Midbrain (tissue), 1 donor: Measurements from ENCODE around the gene SIRT7.

Experiments
- DNase-seq: peaks from one replicate; lab custom pipeline; 2025; lab: John Stamatoyannopoulos, UW

The SIRT7 gene

DNA sequence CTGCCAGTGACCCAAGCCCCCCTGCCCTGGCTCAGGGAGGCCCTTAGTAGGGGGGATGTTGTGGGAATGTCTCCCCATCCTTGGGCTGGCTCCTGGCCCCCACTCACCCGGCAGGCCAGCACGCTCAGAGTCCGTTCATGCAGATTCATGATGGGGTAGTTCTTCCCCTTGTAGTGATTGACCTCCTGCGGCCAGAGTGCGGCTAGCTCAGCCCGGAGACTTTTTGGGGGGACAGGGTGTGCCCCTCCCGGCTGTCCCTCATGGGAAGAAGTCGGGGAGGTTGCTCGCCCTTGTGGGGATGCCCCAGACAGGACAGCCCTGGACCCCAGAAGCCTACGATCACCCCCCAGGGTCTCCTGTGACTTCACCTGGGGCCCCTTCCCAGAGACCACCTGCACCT is 12.0 kb downstream of the SIRT7 start:
- no peak for DNase-seq

DNA sequence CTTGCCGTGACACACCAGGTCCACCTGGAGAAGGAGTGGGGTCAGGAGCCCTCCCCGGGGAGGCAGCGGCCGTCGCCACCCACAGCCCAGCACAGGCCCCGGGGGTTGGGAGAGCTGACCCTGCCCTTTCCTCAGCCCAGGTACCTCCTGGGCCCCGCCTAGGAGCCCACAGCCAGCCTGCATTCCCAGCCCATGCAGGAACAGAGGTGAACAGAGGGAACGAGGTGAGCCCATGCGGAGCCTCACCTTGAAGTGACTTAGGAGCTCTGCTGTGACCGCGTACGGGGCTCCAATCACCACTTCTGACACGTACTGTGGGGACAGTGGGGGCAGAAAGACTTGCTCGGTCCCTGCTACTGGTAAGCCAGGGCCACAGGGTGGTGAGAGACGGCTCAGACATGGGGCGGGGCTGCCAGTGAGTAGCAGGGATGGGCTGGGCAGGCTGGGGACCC is 12.5 kb downstream of the SIRT7 start:
- no peak for DNase-seq

DNA sequence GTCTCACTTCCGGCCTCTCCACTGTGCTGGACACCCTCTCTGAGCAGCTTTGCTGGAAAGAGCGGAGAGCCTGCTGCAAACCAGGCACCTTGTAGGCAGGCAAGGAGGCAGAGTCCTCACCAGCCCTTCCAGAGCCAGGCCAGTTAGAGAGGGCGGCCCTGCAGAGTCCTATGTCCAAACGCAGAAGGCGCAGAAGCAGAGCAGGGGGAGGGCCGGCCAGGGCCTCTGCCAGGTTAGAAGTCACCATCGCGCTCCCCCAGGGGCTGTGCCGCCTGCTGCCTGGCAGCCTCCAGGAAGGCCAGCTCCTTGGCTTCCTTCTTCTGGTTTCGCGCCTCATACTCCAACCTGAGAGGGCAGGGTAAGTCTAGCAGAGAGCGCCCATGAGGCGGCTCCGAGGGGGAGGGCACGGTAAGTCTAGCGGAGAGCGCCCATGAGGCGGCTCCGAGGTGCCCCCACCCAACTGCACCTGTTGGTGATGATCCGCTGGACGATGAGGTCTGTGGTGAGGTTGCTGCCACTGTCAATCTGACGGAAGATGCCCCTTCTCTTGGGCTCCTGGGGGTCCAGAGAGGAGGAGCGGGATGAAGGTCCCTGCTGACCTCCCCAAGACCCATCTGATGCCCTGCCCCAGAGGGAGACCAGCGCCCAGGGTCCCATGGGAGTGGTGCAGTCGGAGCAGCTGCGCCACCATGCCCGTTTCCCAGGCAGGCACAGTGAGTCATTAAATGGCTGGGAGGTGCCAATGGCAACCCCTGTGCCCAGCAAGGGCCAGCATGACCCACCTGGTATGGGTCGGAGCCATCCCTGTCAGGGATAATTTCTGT is 13.2 kb downstream of the SIRT7 start:
- DNase-seq, result no peak

DNA sequence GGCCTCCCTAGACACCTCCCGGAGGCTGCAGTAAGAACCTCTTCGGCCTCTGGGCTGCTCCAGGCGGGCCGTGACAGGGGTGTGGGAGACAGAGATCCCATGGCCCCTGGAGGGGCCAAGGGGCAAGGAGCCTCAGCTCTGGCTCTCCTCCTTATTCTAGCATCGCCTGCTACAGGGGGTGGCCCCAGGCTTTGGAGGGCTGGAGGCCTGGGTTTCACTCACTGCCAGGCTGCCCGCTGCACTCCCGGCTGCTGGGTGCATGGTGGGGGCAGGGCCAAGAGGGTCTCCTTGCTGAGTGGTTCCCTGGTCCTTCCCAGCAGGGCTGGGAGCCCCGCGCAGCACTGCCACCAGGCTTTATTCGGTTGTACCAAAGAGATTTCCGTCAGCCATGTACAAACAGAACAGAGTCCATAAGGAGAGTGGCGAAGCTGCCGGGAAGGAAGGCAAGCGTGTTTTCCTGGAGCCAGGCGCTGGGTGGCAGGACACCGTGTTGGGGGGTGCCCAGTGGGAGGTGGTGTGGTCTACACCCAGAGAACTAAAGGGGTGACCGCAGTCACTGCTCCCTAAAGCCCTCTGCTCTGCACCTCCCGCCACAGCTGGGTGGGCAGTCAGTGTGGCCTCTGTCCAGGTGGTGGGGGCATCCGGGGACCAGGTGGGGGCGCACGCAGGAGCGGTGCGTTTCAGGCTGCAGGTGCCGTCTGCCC is 13.9 kb downstream of the SIRT7 start:
- no peak for DNase-seq

DNA sequence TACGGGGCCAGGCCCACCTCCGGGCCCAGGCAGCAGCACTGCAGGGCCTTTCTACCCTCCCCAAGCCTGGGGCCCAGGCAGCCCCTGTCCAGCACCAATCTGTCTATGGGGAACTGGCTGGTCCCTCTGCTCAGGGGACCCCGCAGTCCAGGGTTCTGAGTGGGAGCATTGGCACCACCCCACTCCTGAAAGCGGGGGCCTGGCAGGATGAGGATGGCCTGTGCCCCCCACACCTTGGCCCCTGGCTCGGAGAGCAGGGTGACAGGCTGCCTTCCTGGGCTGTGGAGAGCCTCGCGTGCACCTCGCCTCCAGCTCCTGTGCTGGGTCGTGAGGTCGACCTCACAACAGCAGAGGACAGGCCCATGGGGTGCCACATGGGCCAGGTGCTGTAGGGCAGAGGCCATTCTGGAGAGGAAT is 14.6 kb downstream of the SIRT7 start:
- no peak for DNase-seq

DNA sequence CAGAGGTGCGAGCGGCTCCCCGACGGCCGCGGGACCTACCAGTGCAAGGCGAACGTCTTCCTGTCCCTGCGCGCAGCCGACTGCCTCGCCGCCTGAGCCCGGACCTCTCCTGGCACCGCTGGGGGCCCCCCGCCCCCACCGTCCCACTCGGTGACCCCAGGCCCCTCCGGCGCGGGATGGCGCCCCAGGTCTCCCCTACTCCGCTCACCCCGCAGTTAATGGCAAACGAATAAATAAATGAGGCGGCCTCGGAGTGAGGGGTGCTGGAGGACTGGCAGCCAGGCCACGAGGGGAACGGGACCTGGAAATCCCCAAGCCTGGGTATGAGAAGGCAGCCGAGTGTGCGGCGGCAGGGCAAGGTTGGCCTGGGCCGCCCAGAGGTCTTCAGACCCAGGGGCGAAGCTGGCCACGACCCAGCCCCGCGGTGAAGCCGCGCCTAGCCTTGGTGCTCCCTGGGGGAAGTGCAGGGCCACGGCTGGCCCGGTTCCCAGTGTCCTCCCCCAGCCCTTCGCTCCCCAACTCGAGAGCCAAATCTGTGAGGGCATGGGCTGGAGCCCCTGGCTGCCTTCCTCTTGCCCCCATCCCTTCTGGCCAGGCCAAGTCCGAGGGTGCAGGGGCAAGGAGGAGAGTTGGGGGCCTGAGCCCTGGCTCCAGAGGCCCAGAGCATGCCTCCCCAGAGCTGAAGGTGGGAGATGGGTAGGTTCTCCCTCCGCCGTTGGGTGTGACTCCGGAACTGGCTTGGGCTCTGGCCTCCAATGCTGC is 15.1 kb downstream of the SIRT7 start:
- no peak for DNase-seq

DNA sequence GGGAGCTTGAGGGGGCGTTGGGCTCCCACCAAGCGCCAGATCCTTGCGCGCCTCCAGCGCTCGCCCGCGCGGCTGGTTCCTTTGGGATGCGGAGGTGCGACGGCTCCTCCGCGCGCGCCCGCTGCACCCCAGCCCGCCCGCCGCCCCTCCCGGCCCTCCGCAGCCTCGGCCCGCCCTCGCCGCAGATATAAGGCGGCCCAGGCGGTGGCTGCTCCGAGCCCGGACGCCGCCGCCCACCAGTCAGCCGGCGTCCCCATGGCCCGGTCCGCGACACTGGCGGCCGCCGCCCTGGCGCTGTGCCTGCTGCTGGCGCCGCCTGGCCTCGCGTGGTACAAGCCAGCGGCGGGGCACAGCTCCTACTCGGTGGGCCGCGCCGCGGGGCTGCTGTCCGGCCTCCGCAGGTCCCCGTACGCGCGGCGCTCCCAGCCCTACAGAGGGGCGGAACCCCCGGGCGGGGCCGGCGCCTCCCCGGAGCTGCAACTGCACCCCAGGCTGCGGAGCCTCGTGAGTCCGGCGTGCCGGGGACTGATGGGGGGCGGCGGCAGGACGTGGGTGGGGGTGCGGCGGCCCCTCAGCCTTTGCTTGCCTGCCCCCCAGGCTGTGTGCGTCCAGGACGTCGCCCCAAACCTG is 15.8 kb downstream of the SIRT7 start, which contains the start of gene NPB:
NPB (plus strand) TSS at position 216 of the 630 bp plus-strand sequence; CDS start at position 256, 40 bp downstream.
- no peak for DNase-seq

DNA sequence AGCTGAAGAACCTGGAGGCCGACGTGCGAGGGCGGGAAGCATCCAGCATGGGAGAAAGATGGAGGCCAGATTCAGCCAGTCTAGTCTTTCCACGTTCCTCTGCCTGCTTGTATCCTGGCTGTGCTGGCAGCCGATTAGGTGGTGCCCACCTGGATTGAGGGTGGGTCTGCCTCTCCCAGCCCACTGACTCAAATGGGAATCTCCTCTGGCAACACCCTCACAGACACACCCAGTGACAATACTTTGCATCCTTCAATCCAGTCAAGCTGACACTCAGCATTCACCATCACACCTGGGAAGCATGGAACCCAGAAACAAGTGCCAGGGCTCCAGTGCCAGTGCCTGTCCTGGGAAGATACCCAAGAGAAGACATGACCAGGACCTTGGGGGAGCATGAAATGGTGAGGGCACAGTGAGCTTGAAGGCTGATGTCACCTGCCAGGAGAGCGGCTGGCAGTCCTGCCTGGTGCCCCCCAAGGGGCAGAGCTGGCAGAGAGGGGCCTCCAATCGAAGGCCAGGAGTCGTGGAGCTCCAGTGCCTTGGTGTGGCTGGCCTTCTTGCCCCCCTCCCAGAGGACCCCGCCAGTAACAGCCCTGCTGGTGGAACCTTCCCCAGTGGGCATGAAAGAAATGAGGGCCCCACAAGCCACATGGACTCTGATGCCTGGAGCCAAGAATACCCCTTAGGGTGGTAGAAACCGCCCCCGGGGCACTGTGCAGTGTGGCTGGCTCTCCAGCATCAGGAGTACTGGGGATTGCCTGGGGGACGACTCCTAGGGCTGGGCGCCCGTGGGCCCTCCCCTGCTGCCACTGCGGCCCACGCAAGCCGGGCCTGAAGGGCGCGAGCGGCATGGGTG is 16.6 kb downstream of the SIRT7 start:
- no peak for DNase-seq

DNA sequence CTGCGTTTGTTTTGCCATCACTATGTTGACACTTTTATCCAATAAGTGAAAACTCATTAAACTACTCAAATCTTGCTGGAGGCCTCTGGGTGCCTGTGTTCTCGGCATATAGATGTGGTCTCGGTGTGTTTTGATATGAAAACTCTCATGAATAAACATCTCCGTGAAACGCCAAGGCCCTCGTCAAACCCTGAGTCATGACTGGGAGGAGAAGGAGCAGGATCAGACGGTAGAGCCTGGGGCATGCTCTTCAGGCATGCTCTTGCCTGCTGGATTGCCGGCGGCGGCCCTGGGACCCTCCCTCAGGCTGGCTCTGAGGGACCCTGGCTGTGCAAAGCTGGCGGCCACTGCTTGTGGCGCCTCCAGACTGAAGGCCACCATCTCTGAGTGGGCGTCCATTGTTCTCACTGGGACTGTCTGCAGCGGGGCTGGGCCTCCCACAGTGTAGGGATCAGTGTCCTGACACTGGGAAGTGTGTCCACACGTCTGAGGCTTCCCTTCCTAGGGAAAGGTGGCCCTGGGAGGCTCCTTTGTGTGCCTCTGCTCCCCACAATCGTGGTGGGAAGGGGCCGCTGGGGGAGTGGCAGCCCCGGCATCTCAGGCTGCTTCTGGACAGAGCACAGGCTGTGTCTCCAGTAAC is 17.7 kb downstream of the SIRT7 start:
- no peak for DNase-seq

DNA sequence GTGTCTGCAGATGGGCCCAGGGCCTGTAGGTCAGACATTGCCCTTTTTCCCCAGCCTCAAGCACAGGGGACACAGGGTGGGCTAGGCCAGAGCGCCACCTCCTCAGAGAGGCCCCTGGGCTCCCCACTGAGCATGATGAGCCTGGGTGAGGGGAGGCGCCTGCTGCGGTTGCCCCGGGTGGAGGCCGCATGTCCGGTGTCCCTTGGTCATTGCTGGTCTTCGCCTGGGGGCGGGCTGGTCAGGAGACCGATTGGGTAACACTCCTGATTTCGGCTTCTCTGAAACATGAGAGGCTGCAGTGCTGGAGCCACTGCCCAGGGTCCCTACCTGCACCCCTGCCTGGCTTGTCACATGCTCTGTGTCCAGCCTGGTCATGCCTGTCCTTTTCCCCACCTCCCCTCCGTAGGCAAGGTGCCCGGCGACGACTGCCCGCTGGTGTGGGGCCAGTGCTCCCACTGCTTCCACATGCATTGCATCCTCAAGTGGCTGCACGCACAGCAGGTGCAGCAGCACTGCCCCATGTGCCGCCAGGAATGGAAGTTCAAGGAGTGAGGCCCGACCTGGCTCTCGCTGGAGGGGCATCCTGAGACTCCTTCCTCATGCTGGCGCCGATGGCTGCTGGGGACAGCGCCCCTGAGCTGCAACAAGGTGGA is 18.3 kb downstream of the SIRT7 start:
- no peak for DNase-seq

DNA sequence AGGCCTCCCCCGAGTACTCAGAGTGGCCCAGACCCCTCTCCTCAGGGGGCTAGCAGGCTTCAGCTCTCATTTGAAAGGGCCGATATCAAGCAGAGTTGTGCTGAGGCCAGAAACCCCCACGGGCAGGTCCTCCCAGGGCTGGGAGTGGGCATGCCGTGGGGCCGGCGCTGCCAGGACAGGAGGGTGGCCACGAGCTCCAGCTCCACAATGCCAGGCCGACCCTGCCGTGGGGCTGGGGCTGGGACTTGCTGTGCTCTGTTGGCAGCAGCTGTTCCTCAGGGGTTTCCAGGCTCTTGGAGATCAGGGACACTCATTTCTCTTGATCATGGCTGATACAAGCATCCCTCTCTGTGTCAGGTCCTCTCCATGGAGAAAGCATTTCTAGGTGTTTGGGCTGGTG is 19.1 kb downstream of the SIRT7 start:
- DNase-seq, result no peak

DNA sequence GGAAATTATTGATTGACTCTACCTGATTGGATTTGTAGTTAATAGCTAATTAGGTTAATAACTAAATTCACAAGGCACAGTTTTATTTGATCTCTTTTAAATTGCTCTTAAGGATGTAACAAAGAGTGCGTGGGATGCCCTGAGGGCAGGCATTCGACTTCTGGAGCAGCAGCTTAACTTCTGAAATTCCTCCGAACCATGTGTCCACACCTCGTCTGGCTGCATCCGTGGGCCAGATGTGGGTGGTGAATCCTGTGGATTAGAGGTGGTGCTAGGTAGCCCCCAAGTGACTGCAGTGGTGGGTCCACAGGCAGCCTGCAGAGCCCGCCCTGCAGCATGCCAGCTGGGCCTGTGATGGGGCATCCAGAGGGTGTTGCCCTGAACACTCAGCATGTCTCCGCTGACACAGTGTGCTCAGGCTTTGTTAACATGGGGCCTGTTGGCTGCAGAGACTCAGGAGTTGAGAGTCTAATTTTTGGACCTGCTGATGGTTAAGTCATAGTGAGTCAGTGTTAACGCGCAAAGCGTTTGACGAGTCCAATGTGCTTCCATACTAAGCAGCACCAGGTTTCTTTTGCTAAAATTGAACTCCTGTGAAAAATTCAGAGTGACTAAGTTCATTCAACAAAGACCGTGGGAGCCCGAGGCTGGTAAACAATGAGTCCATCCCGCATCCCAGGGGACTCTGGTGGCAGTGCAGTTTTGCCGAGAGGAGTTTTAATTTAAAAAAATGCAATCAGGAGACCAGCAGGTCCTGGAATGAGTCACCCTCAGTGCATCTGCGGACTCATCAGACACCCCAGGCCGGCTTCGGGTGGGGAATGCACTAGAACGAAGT is 19.7 kb downstream of the SIRT7 start:
- no peak for DNase-seq

DNA sequence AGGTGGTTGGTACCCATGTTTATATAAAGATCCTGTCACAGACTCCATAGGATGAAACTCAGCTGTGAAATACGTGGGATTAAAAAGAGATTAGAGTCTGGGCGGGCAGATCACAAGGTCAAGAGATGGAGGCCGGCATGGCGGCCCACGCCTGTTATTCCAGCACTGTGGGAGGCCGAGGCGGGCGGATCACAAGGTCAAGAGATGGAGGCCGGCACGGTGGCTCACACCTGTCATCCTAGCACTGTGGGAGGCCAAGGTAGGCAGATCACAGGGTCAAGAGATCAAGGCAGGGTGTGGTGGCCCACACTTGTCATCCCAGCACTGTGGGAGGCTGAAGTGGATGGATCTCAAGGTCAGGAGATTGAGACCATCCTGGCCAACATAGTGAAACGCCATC is 22.6 kb downstream of the SIRT7 start:
- DNase-seq, result no peak

DNA sequence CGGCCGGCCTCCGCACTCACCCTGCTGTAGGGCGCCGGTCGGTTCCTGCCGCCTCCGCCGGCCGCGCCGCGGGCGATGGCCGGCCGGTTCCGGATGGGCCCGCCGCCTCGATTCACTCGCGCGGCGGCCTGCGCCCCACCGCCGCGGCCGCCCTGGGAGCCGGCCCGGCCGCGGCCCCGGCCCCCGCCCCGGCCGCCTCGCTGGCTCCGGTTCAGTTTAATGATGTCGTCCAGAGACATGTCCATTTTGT is 26.7 kb downstream of the SIRT7 start:
- no peak for DNase-seq

DNA sequence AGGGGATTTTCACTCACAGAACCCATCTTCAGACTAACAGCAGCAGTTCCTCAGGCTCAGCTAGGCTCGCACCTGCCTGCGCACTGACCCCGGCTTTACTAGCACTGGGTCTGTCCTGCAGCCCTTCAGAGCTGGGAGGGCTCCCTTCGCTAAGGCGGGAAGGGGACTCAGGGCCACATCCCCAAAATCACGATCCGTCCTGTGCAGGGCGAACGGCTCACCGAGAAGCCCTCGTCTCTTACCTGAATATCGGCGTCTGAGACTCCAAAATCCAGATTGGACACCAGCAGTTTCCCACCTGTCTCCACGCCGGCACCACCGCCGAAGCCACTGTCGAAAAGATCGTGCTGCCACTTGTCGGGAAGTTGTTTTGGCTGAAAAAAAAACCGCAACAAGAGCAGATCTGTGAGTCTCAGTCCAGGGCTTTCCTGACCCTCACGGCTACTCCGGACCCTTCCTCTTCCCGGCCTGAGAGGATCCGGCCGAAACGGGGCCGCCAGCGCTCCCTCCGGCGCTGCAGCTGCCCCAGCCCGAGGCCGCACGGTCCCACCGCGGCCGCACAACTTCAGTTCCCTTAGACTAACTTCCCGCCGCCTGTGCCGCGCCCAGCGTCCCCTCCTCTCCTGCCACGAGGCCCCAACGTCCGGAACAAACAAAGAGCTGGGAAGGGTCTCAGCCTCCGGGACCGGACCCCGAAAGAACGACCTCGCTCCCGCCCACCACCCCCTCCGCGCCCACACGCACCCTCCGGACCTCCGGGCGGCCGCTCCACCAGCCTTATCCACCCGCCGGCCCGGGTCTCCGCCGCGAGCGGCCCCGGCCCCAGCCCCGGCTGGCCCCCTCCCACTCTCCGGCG is 27.3 kb downstream of the SIRT7 start:
- no peak for DNase-seq

DNA sequence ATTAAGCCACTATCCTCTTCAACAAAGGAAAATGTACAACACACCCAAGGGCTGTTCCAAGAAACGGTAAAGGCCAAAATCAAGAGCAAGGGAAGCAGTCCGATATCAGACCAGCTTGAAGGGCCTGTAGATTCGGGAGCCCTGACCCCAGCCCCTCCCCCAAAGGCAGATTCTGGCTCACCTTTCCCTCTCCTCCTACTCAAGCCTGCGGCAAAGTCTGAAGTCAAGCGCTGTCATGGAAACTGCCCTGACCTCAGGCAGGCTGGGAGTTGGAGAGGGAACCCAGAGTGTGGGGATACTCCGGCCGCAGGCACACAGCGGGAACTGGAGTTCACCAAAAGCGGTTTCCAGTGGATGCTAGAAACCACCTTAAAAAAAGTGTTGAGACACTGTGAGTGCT is 28.4 kb downstream of the SIRT7 start:
- no peak for DNase-seq

DNA sequence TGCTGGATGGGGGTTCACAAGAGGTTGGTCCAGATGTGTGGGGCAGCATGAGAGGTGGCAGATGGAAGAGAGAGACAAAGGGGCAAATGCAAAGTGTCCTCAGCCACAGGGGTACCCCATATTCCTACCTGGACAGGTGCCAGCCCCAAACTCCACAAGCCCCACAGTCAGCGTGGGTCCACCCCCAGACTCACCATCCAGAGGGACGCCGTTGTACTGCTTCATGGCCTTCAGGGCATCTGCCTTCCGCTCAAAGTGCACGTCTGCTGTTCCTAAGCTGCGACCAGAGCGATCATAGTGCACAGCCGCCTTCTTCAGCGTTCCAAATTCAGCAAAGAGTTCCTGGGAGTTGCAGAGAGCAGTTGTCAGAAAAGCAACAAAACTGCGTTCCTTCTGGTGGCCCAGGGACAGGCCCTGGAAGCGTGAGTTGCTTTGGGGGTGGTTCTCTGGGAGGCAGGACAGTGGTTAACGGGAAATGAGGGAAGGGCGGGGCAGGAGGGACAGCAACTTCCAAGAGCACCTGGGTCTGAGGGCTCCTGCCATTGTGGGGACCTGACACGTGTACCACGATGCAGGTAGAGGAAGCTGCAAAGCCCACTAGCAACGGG is 28.9 kb downstream of the SIRT7 start:
- no peak for DNase-seq
